H1 (cell line): ENCODE results near the gene TWNK. TPM values are rescaled to one million over a fixed set of nuclear protein-coding genes. Genes with fewer than 3 reads are reported as not detected.

ENCODE experiments used
- EGR1 ChIP-seq: IDR thresholded peaks from 2 replicates; pipeline ENCODE4 v1.6.1; 2011; ENCODE audit warnings: low read depth, low read length, borderline replicate concordance
- RAD21 ChIP-seq, 2 experiments: IDR thresholded peaks in 1 of 2; conservative IDR thresholded peaks in 1 of 2; 2 replicates each; pipeline ENCODE4 v1.6.1; 2011; ENCODE audit warnings: low read depth in 2 of 2, low read length in 2 of 2, improper control_type of control experiment in 1 of 2, inconsistent platforms in 1 of 2, mild to moderate bottlenecking in 1 of 2, moderate library complexity in 1 of 2
- polyA plus RNA-seq, 7 experiments: library from polyadenylated mRNA; depleted of rRNA in 3 of 7; stranded (reverse) in 5 of 7; unstranded in 2 of 7; fragments of >200 nt in 5 of 7; fragments of 200-250 nt in 2 of 7; gene quantifications; 1 replicate in 5 of 7; 2 replicates in 1 of 7; 4 replicates in 1 of 7; pipeline versions ENCODE4 v1.2.1 to v1.2.3, GENCODE V29; 2011 to 2013; ENCODE audit warnings: missing spikeins in 2 of 7, mixed read lengths in 2 of 7
- total RNA-seq: library from RNA; stranded (reverse); fragmentation: NEBNext Ultra II Directional; extraction: Animal tissue kit (Norgen Biotek cat#: 25700); gene quantifications from 2 replicates; pipeline ENCODE4 v1.2.1, GENCODE V29; 2021

Gene TWNK
- total and polyA plus RNA-seq, 2 of the 8 experiments (the other 6 are each of a cell fraction or from before 2014, with no cell fraction given) = 15.4 to 32.5 TPM

GRCh38 chr10:101008823-101009423 lies 21.6 kb downstream of the TWNK start (continued):
- TF ChIP-seq EGR1 (no peak), RAD21 (IDR thresholded peaks at IDR 0.05 in 1 of 2, conservative IDR thresholded peaks at IDR 0.05 in 1 of 2; ENCODE audit: low read depth in 2 of 2, low read length in 2 of 2) (no peak)
